Activated T-helper 9 cell treated with anti-CD3 and anti-CD28 coated beads, Interleukin-2, amount 50 U/mL, for 16 hours (primary cell): ENCODE measurements around the gene BOK.
"Not testable (repeated sequence)": the region's sequence is repeated elsewhere in the genome, so short reads cannot be mapped to it uniquely, and the experiment has no call there.

Experiments
- DNase-seq: peaks from one replicate; pipeline ENCODE4 v3.0.0-alpha.2; 2020; ENCODE audit warnings: low read depth

Gene BOK

DNA sequence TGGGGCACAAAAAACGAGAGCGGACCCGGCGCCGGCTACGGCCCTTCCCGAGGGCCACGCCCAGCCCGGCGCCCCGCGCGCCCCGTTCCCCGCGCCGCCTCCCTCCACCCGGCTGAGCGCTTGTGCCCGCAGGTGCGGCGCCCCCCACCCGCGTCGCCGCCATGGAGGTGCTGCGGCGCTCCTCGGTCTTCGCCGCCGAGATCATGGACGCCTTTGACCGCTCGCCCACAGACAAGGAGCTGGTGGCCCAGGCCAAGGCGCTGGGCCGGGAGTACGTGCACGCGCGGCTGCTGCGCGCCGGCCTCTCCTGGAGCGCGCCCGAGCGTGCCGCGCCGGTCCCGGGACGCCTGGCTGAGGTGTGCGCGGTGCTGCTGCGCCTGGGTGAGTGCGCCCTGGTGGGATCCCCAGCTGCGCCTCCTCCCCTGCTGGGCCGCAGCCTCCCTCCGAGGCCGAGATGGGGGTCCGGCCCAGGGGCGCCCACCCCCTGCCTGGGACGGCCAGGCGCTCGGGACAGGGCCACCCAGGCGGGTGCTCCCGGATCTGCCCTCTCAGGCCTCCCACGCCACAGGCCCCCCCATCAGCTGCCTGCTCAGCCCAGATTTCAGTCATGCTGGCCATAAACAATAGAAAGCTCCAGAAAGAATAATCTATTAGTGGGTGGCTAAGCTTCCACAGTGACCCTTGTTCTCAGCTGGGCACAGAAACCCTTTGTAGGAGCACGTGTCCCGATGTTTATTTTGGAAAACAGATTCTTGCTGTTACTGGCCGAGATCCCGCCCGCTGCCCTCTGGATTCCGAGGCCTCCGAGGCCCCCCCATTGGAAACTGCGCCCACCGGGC lies 997 bp downstream of the BOK start:
- no peak for DNase-seq

DNA sequence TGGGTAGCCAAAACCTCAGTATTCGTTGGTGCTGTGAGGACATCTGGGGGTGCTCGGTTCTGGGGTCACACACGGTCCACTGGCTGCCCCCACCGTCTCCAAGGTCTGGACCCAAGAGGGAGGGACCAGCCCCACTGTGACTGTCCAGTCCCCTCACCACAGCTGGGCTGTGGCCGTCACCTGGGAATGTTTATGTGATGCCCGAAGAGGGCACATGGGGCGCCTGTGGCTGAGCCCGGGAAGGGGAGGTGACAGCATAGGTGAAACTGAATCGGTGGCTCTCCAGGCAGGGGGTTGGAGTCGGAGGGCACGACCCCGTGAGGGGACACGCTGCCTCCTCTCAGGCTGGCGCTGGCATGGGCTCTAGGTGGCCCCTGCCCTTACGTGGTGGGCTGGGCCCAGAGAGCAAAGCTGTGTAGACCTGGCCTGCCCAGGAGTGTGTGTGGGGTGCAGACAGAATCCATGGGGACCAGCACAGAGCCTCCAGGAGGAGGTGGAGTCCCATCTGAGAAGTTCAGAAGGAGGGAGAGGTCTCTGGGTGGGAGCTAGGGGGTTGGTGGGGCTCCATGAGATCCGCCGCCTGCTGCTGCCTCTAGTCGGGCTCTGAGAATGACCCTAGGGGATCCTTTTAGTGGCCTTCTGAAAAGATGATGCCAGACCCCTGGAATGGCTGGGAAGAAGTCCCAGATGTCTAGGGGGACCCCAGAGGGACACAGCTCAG lies 1.8 kb downstream of the BOK start:
- no peak for DNase-seq

DNA sequence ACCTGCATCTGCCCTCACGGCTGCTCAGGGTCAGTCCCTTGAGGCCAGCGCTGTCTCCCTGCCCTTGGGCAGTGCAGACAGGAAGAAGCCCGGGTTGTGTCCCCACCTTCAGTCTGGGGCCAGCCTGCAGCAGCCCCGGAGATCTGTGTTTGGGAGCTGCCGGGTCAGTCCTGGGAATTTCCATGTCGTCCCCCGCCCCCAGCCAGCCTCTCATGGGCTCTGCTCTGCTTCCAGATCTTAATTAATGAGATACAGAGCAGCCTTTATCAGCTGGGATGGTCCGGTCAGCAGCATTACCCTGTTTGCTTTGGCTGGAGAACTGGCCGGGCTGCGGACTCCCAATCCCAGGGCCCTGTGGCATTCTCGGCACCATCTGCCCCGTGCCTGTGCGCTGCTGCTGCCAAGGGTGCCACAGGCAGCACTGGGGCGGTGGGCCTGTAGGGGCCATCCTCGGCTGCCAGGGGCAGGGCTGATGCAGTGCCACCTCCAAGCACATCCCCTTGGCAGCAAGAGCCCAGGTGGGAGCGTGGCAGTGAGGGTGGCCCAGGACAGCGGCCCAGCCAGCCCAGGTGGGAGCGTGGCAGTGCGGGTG lies 2.4 kb downstream of the BOK start:
- no peak for DNase-seq

DNA sequence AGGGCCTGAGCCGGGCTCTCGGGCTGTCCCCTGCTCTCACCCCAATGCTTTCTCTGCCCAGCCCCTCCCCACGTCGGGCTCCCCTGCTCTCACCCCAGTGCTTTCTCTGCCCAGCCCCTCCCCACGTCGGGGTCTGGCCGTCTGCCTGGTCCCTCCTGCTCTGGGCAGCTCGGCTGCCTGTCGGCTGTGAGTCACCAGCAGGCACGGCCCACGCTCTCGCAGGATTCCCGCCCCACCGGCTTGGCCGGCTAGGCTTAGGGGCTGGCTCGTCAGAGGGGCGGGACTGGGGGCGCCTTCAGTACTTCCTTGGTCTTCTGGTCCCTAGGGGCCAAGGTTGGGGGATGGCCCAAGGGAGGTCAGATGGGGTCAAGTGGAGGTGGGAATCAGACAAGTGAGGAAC lies 3.3 kb downstream of the BOK start:
- no peak for DNase-seq

DNA sequence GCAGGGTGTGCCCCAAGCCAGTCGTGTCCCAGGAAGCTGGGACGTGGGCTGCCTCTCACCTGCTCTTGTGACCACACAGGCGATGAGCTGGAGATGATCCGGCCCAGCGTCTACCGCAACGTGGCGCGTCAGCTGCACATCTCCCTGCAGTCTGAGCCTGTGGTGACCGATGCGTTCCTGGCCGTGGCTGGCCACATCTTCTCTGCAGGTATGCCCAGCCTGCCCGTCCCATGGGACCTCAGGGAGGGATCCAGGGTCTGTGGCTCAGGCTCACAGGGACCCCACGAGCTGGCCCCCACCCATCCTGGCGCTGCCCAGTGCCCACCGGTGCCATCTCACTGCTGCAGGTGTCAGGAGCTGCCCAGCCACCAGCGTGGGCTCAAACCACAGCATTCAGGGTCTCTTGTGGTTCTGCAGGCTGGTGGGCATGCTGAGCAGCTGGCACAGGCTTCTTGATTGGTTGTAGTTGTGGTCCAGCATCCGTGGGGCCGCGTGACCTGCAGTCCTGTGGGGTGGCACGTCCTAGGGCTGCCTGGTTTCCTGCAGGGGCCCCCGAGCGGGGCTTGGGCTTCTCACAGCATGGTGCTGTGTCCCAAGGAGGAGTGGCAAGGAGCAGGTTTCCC lies 3.8 kb downstream of the BOK start:
- DNase-seq = no peak

DNA sequence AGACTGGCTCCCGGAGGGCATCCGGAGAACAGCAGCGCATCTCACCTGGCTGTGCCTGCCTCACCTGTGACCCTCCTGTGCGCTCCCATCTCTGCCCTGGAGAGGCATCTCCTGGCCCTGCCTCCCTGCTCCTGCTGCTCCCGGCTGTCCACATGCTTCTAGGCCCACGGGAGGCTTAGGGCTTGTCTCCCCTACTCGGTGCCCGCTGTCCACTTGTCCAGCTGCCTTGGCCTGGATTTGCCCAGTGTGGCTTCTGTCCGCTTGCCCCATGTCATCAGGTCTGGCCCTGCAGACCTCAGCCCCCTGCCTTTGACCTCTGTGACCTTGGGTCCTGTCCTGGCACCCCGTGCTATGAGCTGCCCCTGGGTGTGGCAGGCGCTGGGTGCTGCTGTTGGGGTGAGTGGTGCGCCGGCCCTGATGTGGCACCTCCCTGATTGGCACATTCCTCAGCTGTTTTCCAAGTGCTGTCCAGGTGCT lies 4.5 kb downstream of the BOK start:
- DNase-seq = no peak

DNA sequence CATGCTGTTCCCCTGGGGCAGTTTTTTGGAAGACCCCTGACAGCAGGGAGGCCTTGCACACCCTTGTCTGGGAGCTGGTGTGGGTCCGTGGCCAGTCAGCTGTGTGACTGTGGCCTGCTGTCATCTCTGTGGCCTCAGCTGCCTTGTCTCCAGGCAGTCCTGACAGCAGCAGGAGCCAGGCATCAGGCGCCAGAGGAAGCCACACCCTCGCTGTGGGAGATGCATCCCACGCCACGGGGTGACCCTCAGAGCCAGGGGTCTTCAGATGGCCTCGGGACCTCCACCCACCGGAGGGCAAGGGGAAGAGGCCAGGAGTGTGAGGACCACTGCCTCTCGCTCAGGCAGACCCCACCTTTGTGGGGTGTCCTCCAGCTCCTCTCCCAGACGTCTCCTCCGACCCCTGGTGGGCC lies 5.0 kb downstream of the BOK start:
- no peak for DNase-seq

DNA sequence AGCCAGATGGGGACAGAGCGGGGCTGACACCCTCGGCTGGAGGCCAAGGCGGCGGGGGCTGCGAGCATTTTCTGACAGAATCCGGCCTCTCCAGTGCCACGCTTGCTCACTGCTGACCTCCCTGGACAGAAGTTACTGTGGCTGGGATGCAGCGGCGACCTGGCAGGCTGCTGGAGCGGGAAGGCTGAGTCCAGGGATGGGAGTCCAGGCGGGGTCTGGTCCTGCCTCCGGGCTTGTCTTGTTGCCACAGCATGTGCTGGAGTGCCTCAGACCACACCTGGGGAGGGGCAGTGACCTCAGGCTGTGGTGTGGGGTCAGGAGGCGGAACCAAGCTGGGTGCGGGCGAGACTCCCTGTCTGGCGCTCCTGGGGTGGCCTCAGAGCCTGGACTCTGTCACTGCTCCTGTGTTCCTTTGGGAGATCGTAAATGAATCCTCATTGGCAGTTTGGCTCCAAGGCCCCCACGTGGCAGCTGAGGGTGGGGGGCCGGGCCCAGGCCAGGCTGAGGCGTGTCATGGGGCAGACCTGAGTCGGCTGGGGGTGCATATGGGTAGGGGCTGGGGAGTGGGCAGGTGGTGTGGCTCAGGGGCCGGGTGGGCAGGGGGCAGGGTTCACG lies 5.5 kb downstream of the BOK start:
- no peak for DNase-seq

DNA sequence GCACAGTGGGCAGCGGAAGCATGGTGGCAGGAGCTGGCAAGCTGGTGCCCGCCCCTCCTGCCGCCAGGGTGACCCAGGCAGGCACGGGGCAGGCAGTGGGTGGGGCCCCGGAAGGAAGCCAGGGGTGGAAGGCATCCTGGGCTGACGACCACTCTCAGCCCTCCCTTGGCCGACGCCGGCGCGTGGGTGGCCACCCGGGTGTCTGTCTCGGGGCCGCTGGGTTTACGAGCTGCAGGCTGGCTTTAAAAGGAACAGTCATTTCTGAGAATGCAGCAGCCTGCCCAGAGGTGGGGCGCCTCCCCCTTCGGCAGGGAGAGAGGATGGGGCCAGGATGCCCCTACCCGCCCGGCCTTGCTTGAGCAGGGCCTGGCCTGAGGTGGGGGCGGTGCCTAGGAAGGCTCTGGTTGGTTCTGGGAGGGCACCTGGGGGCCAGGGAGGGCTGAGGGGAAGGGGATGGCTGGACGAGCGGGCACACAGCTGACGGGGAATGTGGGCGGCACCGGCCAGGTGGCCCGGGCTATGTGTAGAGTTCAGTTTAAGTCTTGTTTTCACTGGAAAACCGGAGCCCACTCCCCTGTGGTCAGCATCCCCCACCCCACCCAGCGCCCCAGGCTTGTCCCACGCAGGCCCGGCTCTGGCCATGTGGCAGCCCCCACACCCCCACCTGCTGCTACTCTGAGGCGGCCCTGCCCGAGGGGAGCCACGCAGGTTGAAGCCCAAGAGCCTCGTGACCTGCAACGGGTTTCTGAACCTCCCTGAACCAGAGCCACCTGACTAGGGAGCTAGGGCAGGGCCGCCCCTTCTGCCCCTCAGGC lies 6.3 kb downstream of the BOK start:
- DNase-seq = no peak

DNA sequence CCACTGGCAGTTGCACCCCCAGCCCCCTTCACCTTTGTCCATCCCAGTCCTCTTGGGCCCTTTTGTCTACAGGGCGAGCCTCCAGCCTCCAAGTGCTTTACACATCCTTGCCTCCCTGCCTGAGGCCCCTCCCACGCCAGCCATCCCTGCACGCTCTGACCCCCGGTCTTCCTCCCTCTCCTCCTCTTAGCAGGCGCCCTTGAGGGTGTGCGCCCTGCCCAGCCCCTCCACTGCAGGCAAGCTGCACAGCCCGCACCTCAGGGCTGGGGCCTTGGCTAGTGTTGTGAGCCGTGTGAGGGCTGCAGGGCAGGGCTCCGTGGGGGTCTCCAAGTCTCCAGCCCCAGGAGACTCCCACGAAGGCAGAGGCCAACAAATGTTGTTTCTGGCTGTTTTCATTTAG lies 6.9 kb downstream of the BOK start:
- no peak for DNase-seq

DNA sequence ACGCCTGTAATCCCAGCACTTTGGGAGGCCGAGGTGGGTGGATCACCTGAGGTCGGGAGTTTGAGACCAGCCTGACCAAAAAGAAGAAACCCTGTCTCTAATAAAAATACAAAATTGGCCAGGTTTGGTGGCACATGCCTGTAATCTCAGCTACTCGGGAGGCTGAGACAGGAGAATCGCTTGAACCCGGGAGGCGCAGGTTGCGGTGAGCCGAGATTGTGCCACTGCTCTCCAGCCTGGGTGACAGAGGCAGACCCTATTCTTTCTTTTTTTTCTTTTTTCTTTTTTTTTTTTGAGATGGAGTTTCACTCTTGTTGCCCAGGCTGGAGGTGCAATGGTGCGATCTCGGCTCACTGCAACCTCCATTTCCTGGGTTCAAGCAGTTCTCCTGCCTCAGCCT lies 7.5 kb downstream of the BOK start:
- DNase-seq = not testable (repeated sequence)

DNA sequence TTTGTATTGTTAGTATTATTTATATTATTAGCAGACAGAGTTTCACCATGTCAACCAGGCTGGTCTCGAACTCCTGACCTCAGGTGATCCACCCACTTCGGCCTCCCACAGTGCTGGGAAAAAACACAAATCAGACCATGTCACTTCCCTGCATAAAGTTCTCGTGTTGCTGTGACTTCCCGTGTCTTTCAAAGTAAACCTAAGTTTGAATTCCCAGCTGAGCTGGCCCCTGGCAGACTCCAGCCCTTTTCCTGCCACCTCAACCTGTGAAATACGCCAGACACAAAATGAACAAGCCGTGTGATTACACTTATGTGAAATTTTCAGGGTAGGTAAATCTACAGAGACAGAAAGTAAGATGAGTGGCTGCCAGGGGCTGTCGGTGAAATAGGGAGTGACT lies 7.9 kb downstream of the BOK start:
- no peak for DNase-seq

DNA sequence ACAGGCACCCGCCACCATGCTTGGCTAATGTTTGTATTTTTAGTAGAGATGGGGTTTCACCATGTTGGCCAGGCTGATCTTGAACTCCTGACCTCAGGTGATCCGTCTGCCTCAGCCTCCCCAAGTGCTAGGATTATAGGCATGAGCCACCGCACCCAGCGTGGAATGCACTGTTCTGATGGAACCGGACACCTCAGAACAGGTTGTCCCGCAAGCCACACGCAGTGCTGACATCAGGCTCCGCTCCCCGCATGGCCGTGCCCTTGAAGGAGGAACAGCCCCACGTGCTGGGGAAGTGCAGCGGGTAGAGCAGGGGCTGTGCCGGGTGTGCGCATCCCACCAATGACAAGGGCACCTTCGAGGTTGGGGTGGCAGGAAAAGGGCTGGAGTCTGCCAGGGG lies 8.7 kb downstream of the BOK start:
- not testable (repeated sequence) for DNase-seq

DNA sequence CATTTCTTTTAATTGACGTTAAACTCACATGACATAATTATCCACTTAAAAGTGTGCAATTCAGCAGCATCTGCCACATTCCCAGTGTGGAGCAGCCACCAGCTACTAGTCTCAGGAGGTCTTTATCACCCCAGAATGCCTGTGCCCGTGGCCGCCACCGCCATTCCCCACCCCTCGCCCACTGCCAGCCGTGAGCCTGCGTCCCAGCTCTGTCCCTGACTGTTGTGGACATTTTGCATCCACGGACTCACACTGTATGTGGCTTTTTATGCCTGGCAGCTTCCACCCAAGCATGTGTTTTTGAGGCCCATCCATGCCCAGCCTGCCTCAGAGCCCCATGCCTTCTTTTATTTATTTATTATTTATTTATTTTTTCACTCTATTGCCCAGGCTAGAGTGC lies 9.2 kb downstream of the BOK start:
- no peak for DNase-seq

DNA sequence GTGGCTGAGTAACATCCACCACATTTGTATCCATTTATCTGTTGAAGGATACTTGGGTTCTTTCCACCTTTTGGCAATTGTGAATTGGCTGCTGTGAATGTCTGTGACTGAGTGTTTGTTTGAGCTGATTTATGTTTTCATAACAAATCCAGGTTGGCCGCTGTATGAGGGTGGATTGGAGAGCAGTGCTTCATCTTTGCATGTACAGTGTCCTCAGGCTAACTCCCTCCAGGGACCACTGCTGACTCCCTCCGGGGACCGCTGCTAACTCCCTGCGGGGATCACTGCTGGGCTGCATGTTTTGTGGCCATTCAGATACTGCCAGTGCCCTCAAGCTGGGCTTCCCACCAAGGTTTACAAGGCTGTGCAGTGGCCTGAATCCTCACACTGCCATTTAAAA lies 10.2 kb downstream of the BOK start:
- no peak for DNase-seq

DNA sequence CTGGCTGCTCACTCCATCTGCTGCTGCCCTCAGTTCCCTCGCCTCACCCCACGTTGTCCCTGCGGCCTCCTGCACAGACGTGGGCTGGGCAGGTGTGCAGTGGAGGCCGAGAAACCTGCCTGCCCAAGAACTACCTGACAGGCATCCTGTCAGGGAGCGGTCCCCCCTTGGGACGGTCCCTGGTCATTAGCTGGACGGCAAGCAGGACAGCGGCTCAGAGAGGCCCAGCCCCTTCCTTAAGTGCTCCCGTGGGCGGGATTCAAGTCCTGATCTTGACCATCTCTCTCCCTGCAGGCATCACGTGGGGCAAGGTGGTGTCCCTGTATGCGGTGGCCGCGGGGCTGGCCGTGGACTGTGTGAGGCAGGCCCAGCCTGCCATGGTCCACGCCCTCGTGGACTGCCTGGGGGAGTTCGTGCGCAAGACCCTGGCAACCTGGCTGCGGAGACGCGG lies 11.3 kb downstream of the BOK start:
- no peak for DNase-seq

DNA sequence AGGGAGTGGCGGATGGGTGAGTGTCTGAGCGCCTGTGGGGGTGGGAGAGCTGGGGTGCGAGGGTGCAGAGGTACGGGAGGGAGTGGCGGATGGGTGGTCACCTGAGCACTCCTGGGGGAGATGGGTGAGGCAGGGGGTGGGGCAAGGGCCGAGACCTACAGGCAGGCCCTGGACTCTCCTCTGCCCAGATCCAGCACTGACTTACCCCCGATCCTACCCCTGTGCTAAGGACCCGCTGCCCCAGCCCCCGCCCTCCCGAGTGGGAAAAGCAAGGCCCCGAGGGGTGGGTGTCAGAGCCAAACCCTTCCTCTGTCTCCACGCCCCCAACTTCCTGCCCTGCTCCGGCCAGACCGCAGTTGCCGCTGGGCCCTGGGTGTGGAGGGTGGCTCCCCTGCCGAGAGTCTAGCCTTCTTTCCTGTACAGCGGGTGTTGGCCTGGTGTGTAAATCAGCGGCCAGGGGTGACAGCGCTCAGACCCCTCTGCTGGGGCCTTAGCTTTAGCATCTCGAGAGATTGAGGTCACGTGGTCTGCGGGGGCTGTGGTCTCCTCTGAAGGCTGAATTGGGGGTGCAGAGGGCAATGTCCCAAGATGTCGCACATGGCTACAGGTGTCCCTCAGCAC lies 12.5 kb downstream of the BOK start:
- no peak for DNase-seq

DNA sequence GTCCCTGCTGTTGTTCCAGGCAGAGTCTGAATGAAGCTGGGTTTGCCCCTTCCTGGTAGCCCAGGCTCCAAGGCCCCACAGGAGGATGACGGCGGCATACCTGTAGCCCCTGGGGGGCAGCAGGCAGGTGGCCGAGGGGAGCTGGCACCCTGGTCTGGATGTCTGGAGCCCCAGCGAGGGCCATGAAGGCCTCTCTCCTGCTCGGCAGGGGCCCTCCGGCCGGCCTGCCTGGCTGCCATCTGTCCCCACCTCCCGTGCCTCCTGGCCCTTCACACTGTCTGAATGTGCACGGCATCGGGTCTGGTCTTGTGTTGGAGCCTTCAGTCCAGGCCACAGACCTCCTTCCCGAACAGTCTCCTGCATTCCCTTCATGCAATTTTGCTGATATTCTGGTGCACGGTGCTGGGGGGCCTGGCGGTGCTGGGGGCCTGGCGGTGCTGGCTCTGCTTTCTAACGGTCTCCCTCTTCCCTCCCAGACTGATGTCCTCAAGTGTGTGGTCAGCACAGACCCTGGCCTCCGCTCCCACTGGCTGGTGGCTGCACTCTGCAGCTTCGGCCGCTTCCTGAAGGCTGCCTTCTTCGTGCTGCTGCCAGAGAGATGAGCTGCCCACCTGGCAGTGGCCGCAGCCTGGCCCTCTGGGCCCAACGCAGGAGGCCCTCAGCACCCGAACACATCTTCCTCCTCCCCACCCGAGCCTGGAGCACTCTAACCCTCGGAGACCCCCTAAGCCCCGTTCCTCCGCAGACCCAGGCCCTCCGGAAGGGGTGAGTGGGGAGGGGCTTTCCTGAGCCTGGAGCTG lies 13.5 kb downstream of the BOK start:
- no peak for DNase-seq

DNA sequence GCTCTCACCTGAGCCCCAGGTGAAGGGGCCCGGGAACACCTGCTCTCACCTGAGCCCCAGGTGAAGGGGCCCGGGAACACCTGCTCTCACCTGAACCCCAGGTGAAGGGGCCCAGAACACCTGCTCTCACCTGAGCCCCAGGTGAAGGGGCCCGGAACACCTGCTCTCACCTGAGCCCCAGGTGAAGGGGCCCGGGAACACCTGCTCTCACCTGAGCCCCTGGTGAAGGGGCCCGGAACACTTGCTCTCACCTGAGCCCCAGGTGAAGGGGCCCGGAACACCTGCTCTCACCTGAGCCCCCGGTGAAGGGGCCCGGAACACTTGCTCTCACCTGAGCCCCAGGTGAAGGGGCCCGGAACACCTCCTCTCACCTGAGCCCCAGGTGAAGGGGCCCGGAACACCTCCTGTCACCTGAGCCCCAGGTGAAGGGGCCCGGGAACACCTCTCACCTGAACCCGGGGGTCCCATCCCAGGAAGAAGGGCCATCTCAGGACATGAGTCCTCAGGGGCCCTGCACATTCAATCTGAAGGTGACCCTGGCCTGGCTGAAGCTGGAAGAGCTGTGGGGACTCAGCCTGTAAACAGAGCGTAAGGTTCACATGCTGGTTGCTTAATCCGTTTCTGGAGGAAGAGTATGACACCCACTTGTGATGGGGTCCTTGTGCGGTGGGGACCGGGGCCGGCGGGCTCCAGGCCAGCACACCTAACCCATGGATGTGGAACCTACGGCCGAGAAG lies 14.5 kb downstream of the BOK start:
- DNase-seq = not testable (repeated sequence)
